ENCODE results near the gene ZNF184. TPM values are rescaled to one million over a fixed set of nuclear protein-coding genes. Genes with fewer than 3 reads are reported as not detected.

The ZNF184 gene
- total and polyA plus RNA-seq, 9 of the 15 experiments (the other 6 are each of a cell fraction or from before 2014, with no cell fraction given): 7.6 to 22.2 (median 12.8) TPM

- TF ChIP-seq ID3 (CRISPR knock-in tag; IDR thresholded peaks at IDR 0.05) (no peak), ID3 (tag; IDR thresholded peaks at IDR 0.05) (0 out of 2 replicates have a peak, but pooled peaks have one; percentile 42), SIN3A (IDR thresholded peaks at IDR 0.05; ENCODE audit: borderline replicate concordance in 2 of 2, control insufficient read depth in 1 of 2, low read depth in 2 of 2, low read length in 2 of 2) (no peak), ARID1B (IDR thresholded peaks at IDR 0.05) (peak; percentile 36), AFF4 (CRISPR knock-in tag; IDR thresholded peaks at IDR 0.05) (peak; percentile 82), GTF2E2 (tag; IDR thresholded peaks at IDR 0.05) (peak; percentile 80), FOXJ3 (CRISPR knock-in tag; IDR thresholded peaks at IDR 0.05) (no peak), NFATC3 (IDR thresholded peaks at IDR 0.05) (peak; percentile 66), ZNF324 (CRISPR knock-in tag; IDR thresholded peaks at IDR 0.05) (0 out of 2 replicates have a peak, but pooled peaks have one; percentile 27), ZNF609 (CRISPR knock-in tag; IDR thresholded peaks at IDR 0.05; ENCODE audit: borderline replicate concordance) (no peak), ZKSCAN3 (CRISPR knock-in tag; IDR thresholded peaks at IDR 0.05) (no peak), CHCHD3 (CRISPR knock-in tag; IDR thresholded peaks at IDR 0.05) (no peak), ZNF41 (CRISPR knock-in tag; conservative IDR thresholded peaks at IDR 0.05) (no peak; the same call in 1 of the 2 replicates), ZNF639 (CRISPR knock-in tag; conservative IDR thresholded peaks at IDR 0.05 in 1 of 2, IDR thresholded peaks at IDR 0.05 in 1 of 2) (peak in 1 of 2 experiments; percentile 47; a peak in 1 of 4 replicates)
These were observed 46.2 kb upstream of the ZNF184 start (continued) for GRCh38 chr6:27518881-27519795.

Measured in K562 (cell line).